IMR-90 (cell line): Measurements from ENCODE around the gene MIEN1. TPM values are rescaled to one million over a fixed set of nuclear protein-coding genes. Genes with fewer than 3 reads are reported as not detected.

Source experiments
- ATAC-seq: fragments of 200-7000 bp; cut with Tn5 transposase; 2 replicates; pipeline ENCODE4 v1.9.1; 2020; ENCODE audit warnings: low read depth, mild to moderate bottlenecking, moderate library complexity
- BruUV-seq: library from RNA; stranded (reverse); fragments of 400-500 nt; replicated peaks from 2 replicates; lab custom pipeline; 2021; lab: Mats Ljungman, UMichigan
- CTCF ChIA-PET: fragments of 300-600 bp; formaldehyde crosslinking; extraction: SDS; loops from one replicate; lab custom pipeline; 2021; ENCODE audit warnings: antibody characterized with exemption; lab: Yijun Ruan, JAX
- POLR2A ChIA-PET: fragments of 300-600 bp; sonication (Branson Sonifier 250); formaldehyde crosslinking; loops from one replicate; lab custom pipeline; 2022; ENCODE audit warnings: antibody characterized with exemption; ENCODE audit not compliant: unreplicated experiment; lab: Charles Lee
- DNase-seq: peaks from one replicate; pipeline ENCODE4 v3.0.0; 2013
- H2AFZ ChIP-seq: replicated peaks from 2 replicates; pipeline ENCODE3; 2013; ENCODE audit warnings: low read length, mild to moderate bottlenecking; ENCODE audit not compliant: poor library complexity
- H2AK5ac ChIP-seq: 2 replicates; pipeline ENCODE4 v1.6.1; 2013; ENCODE audit warnings: low read depth, low read length, inconsistent platforms
- H2AK9ac ChIP-seq: replicated peaks from 2 replicates; pipeline ENCODE3; 2013; ENCODE audit warnings: mild to moderate bottlenecking, low read depth, low read length, moderate library complexity; ENCODE audit not compliant: poor library complexity
- H2BK120ac ChIP-seq: 2 replicates; pipeline ENCODE4 v1.6.1; 2013; ENCODE audit warnings: low read depth, low read length, inconsistent platforms
- H2BK15ac ChIP-seq: 3 replicates; pipeline ENCODE4 v1.6.1; 2013; ENCODE audit warnings: low read depth, low read length, inconsistent platforms
- H2BK20ac ChIP-seq: 2 replicates; pipeline ENCODE4 v1.6.1; 2013; ENCODE audit warnings: low read depth, mild to moderate bottlenecking, inconsistent platforms, low read length, moderate library complexity
- H2BK5ac ChIP-seq: 2 replicates; pipeline ENCODE4 v1.6.1; 2013; ENCODE audit warnings: mild to moderate bottlenecking, low read depth, low read length, inconsistent platforms; ENCODE audit not compliant: poor library complexity, severe bottlenecking
- H3K14ac ChIP-seq: replicated peaks from 2 replicates; pipeline ENCODE4 v1.6.1; 2013; ENCODE audit warnings: low read depth, low read length, inconsistent platforms
- H3K18ac ChIP-seq: 2 replicates; pipeline ENCODE4 v1.6.1; 2013; ENCODE audit warnings: low read depth, low read length, control low read depth
- H3K23ac ChIP-seq: 2 replicates; pipeline ENCODE4 v1.6.1; 2013; ENCODE audit warnings: low read depth, low read length, inconsistent platforms
- H3K27ac ChIP-seq: 2 replicates; pipeline ENCODE4 v1.5.1; 2013; ENCODE audit warnings: mild to moderate bottlenecking, control low read depth, low read length; ENCODE audit not compliant: insufficient read depth
- H3K27me3 ChIP-seq: 2 replicates; pipeline ENCODE4 v1.6.1; 2013; ENCODE audit warnings: low read length; ENCODE audit not compliant: control insufficient read depth, insufficient read depth
- H3K36me3 ChIP-seq: 2 replicates; pipeline ENCODE4 v1.6.1; 2013; ENCODE audit warnings: low read length, mixed read lengths; ENCODE audit not compliant: control insufficient read depth, insufficient read depth
- H3K4ac ChIP-seq: 2 replicates; pipeline ENCODE4 v1.6.1; 2013; ENCODE audit warnings: low read depth, low read length, inconsistent platforms
- H3K4me1 ChIP-seq: 2 replicates; pipeline ENCODE4 v1.6.1; 2013; ENCODE audit warnings: low read length, mixed read lengths; ENCODE audit not compliant: control insufficient read depth, insufficient read depth
- H3K4me2 ChIP-seq: 2 replicates; pipeline ENCODE4 v1.6.1; 2013; ENCODE audit warnings: low read depth, mild to moderate bottlenecking, control low read depth, low read length, moderate library complexity
- H3K4me3 ChIP-seq: 2 replicates; pipeline ENCODE4 v1.5.1; 2013; ENCODE audit warnings: low read depth, mild to moderate bottlenecking, control low read depth, low read length, moderate library complexity; ENCODE audit not compliant: insufficient read depth
- H3K56ac ChIP-seq: 2 replicates; pipeline ENCODE4 v1.6.1; 2013; ENCODE audit warnings: low read length, inconsistent platforms; ENCODE audit not compliant: insufficient read depth; ENCODE audit errors: extremely low read depth
- H3K79me1 ChIP-seq, 2 experiments: 2 replicates each; pipeline ENCODE4 v1.6.1; 2013; ENCODE audit warnings: low read length in 2 of 2, inconsistent platforms in 1 of 2, low read depth in 1 of 2
- H3K9ac ChIP-seq: 2 replicates; pipeline ENCODE4 v1.6.1; 2013; ENCODE audit warnings: low read depth, low read length, control low read depth
- H3K9me1 ChIP-seq: 2 replicates; pipeline ENCODE4 v1.6.1; 2013; ENCODE audit warnings: low read length, inconsistent platforms; ENCODE audit not compliant: insufficient read depth
- H3K9me3 ChIP-seq: 2 replicates; pipeline ENCODE4 v1.6.1; 2013; ENCODE audit warnings: low read length; ENCODE audit not compliant: control insufficient read depth, insufficient read depth
- H4K20me1 ChIP-seq: 2 replicates; pipeline ENCODE4 v1.6.1; 2013; ENCODE audit warnings: low read length, inconsistent platforms; ENCODE audit not compliant: insufficient read depth
- H4K5ac ChIP-seq: 2 replicates; pipeline ENCODE4 v1.6.1; 2013; ENCODE audit warnings: mild to moderate bottlenecking, low read depth, low read length, control low read depth
- H4K8ac ChIP-seq, 2 experiments: 2 replicates each; pipeline ENCODE4 v1.6.1; 2013; ENCODE audit warnings: low read depth in 2 of 2, low read length in 2 of 2, control low read depth in 1 of 2, inconsistent platforms in 1 of 2
- H4K91ac ChIP-seq: 2 replicates; pipeline ENCODE4 v1.6.1; 2013; ENCODE audit warnings: low read depth, low read length, inconsistent platforms; ENCODE audit not compliant: insufficient read depth
- CTCF ChIP-seq: conservative IDR thresholded peaks from 2 replicates; pipeline ENCODE4 v1.5.1; 2012; ENCODE audit warnings: mild to moderate bottlenecking, low read depth, low read length, improper control_type of control experiment
- POLR2A ChIP-seq: IDR thresholded peaks from 2 replicates; pipeline ENCODE4 v1.6.1; 2012; ENCODE audit warnings: mild to moderate bottlenecking, low read depth, low read length
- RFX5 ChIP-seq: IDR thresholded peaks from 2 replicates; pipeline ENCODE4 v1.8.0; 2012; ENCODE audit warnings: low read depth, mild to moderate bottlenecking, low read length, moderate library complexity
- SMC3 ChIP-seq: fragments of 150-350 bp; IDR thresholded peaks from 2 replicates; pipeline ENCODE4 v1.6.1; 2016; ENCODE audit warnings: low read depth, mild to moderate bottlenecking, antibody characterized with exemption, low read length, moderate library complexity
- USF2 ChIP-seq: fragments of 150-350 bp; IDR thresholded peaks from 2 replicates; pipeline ENCODE4 v1.6.1; 2017; ENCODE audit warnings: mild to moderate bottlenecking, antibody characterized with exemption, low read length, low read depth
- WGBS, 2 experiments: methylation state at CpG; one replicate each; pipeline versions ENCODE4 v1.1.5 to v1.1.7; 2013; ENCODE audit warnings: missing lambda C conversion rate in 2 of 2; ENCODE audit not compliant: insufficient read length in 1 of 2; ENCODE audit errors: extremely low coverage in 2 of 2; 5-methylcytosine and 5-hydroxymethylcytosine counted together
- dilution Hi-C: fragments of 300-500 bp; cut with HindIII; formaldehyde crosslinking; loops from one replicate; pipeline ENCODE4 v1.14.3; 2018; ENCODE audit warnings: low sequenced_read_pairs; ENCODE audit not compliant: unreplicated experiment
- in situ Hi-C: fragments of 300-500 bp; cut with MboI; formaldehyde crosslinking; loops from 3 replicates; pipeline ENCODE4 v1.14.3; 2019; ENCODE audit warnings: low sequenced_read_pairs, inconsistent platforms, mixed read lengths
- intact Hi-C: fragments of 100-400 bp; cut with micrococcal nuclease; formaldehyde crosslinking; loops from 2 replicates; pipeline ENCODE4 v1.10.0; 2022
- polyA plus RNA-seq, 3 experiments: library from polyadenylated mRNA; depleted of rRNA; stranded (reverse); fragments of >200 nt; gene quantifications; 2 replicates each; pipeline ENCODE4 v1.2.3, GENCODE V29; 2012; ENCODE audit warnings: low replicate concordance in 1 of 3
- total RNA-seq: library from RNA; depleted of rRNA; stranded (reverse); fragments of >200 nt; gene quantifications from 2 replicates; pipeline ENCODE4 v1.2.3, GENCODE V29; 2012

MIEN1 gene
- total and polyA plus RNA-seq, 2 of the 4 experiments (the other 2 are of a cell fraction) = 20.3 to 75.6 TPM

DNA sequence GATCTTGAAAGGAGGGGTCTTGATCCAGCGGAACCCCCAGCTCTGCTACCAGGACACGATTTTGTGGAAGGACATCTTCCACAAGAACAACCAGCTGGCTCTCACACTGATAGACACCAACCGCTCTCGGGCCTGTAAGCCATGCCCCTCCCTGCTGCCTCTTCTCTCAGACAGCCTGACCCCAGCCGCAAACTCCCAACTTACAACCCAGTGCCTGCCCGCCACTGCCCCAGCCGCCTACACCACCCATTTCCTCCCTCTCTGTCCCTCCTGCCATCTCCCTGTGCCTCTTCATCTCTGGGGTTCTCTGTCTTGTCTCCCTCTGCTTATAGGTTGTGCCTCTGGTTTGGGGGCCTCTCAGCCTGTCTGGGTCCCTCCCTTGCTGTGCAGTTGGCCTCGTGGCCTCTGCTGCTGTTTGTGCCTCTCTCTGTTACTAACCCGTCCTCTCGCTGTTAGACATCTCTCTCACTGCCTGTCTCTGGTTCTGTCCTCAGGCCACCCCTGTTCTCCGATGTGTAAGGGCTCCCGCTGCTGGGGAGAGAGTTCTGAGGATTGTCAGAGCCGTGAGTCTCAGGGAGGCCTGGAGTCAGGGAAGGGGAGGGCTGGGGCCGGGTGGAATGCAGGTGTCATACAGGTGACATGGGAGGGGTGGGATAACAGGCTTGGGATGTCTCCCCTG lies 20.9 kb downstream of the MIEN1 start:
- CTCF ChIA-PET = no interaction called here
- POLR2A ChIA-PET = no interaction called here
- in situ Hi-C loops = no loop called here

More for the DNA sequence above, 20.9 kb downstream of the MIEN1 start:
- Histone ChIP-seq H3K27ac (no peak overlapping the region), H2BK20ac (no peak overlapping the region), H2BK120ac (no peak overlapping the region), H3K18ac (no peak overlapping the region), H2AFZ (no peak overlapping the region), H4K20me1 (peaks cover 23% of the 10 kb centered on the region), H3K4me2 (no peak overlapping the region), H3K9me3 (no peaks in the 10 kb centered on the region), H3K9ac (no peak overlapping the region), H3K79me1 (peaks cover 0 to 32% of the 10 kb centered on the region in 2 experiments; a peak in 2 of 4 replicates), H3K36me3 (peaks cover 49% of the 10 kb centered on the region), H3K9me1 (peaks cover 4% of the 10 kb centered on the region; the same call in 1 of the 2 replicates), H3K4me1 (peaks cover 6% of the 10 kb centered on the region; the same call in 1 of the 2 replicates), H4K91ac (no peak overlapping the region), H3K27me3 (no peaks in the 10 kb centered on the region), H2AK5ac (no peak overlapping the region), H3K56ac (no peak overlapping the region), H2BK5ac (no peak overlapping the region), H3K14ac (no peak overlapping the region), H2AK9ac (no peak overlapping the region), H2BK15ac (no peak overlapping the region), H3K4me3 (no peak overlapping the region), H3K4ac (no peak overlapping the region), H3K23ac (no peak overlapping the region), H4K8ac (no peak overlapping the region), H4K5ac (no peak overlapping the region)
- DNase-seq = no peak
- WGBS, 2 experiments = 100% methylated on average over 2 of the region's 14 CpGs; no CpG with 5 or more reads in 1 of the 2 experiments
- ATAC-seq = no peak
- dilution Hi-C loops = no loop called here
- BruUV-seq = no TSS peak
- TF ChIP-seq CTCF (no peak), POLR2A (no peak), SMC3 (no peak), RFX5 (no peak), USF2 (no peak)
- intact Hi-C loops = no loop called here
